ENCODE data around the gene BIRC6.
"Not testable (repeated sequence)": the region's sequence is repeated elsewhere in the genome, so short reads cannot be mapped to it uniquely, and the experiment has no call there.

The BIRC6 gene

GRCh38 chr2:32356681-32357317 is at the start of gene BIRC6:
TSS of gene BIRC6 (plus strand) at chr2:32357023. CDS start at chr2:32357162, 139 bp downstream.
- peak; percentile 93 to 97 (median 97) for DNase-seq (ENCODE audit: low read depth in 3 of 3)

GRCh38 chr2:32310577-32310976 is 46.2 kb upstream of the BIRC6 start:
- no peak for DNase-seq (ENCODE audit: low read depth in 3 of 3)

GRCh38 chr2:32314886-32315285 is 41.9 kb upstream of the BIRC6 start:
- no peak for DNase-seq (ENCODE audit: low read depth in 3 of 3)

DNA sequence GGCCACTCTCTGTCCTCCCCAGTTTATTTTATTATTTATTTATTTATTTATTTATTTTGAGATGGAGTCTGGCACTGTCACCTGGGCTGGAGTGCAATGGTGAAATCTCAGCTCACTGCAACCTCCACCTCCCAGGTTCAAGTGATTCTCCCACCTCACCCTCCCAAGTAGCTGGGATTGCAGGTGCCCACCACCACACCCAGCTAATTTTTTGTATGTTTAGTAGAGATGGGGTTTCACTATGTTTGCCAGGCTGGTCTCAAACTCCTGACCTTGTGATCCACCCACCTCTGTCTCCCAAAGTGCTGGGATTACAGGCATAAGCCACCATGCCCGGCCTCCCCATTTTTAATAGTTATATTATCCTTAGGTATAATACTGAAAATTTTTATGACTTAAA is 28.1 kb upstream of the BIRC6 start:
- DNase-seq (ENCODE audit: low read depth in 3 of 3): not testable (repeated sequence)

- DNase-seq (ENCODE audit: low read depth in 3 of 3): not testable (repeated sequence)
These were observed 27.4 kb upstream of the BIRC6 start for GRCh38 chr2:32329180-32329980.

GRCh38 chr2:32330136-32330535 is 26.7 kb upstream of the BIRC6 start:
- no peak for DNase-seq (ENCODE audit: low read depth in 3 of 3)

DNA sequence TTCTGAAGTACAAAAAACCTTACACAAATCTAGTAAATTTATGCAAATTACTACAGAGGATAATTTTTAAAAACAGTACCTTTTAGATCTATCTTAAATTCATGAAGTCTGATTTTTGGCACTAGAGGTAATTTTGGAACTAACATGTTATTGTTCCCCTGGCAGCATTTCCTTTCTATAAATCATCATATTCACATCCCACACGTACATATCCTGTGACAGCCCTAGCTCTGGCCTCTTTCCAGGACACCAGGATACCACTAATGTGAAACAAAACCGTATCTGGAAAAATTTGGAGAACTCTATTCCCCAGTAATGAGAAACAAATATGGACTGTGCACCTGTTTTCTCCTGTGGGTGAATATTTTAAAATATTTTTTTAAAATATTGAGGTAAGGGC is 14.0 kb upstream of the BIRC6 start:
- no peak for DNase-seq (ENCODE audit: low read depth in 3 of 3)

DNA sequence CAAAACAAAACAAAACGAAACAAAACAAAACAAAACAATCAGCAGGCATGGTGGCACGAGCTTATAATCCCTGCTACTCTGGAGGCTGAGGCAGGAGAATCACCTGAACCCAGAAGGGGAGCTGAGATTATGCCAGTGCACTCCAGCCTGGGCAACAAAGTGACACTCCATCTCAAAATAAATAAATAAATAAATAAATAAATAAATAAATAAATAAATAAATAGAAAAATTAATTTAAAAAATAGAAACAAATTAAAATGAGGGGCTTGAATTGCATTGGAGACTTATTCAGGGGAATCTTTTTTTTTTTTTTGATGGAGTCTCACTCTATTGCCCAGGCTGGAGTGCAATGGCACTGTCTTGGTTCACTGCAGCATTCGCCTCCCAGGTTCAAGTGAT is 6.0 kb upstream of the BIRC6 start:
- DNase-seq (ENCODE audit: low read depth in 3 of 3): not testable (repeated sequence)

GRCh38 chr2:32355976-32356680 is 695 bp upstream of the BIRC6 start:
- no peak for DNase-seq (ENCODE audit: low read depth in 3 of 3)

DNA sequence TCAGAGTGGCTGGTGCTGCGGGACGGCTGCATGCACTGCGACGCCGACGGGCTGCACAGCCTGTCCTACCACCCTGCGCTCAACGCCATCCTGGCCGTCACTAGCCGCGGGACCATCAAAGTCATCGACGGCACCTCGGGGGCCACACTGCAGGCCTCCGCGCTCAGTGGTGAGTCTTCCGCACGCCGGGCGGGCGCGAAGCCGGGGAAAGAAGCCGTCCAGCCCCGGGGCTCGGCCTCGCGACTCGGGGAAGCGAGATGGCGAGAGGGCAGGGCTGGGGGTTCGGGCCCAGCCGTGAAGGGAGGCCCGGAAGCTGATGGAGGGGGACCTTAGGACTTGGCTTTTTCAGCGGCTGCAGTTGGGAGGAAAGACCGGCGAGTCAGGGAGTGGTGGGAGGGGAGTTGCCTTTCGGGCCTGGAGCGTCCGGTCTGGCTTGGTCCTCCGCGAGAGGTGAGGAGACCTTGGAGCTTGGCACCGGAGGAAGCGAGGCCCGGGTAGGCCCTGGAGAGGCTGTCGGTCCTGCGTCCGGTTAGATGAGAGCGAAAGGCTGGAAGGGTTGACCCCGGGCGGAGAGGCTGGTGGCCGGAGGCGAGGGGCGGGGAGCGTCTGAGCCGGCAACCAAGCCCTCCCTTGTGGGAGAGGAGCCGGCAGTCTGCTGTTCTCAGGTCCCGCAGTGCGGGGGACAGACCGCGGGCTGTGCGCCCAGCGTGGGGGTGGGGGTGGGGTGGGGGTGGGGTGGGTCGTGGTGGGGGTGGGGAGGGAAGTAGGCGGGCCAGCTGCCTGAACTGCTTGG is 691 bp downstream of the BIRC6 start:
- peak in 2 of 3 experiments; percentile 9 to 37 for DNase-seq (ENCODE audit: low read depth in 3 of 3)

GRCh38 chr2:32358111-32358482 is 1.3 kb downstream of the BIRC6 start:
- DNase-seq (ENCODE audit: low read depth in 3 of 3): no peak

- DNase-seq (ENCODE audit: low read depth in 3 of 3): no peak
These were observed 3.6 kb downstream of the BIRC6 start for GRCh38 chr2:32360416-32360815.

GRCh38 chr2:32362997-32363396 is 6.2 kb downstream of the BIRC6 start:
- DNase-seq (ENCODE audit: low read depth in 3 of 3): not testable (repeated sequence)

DNA sequence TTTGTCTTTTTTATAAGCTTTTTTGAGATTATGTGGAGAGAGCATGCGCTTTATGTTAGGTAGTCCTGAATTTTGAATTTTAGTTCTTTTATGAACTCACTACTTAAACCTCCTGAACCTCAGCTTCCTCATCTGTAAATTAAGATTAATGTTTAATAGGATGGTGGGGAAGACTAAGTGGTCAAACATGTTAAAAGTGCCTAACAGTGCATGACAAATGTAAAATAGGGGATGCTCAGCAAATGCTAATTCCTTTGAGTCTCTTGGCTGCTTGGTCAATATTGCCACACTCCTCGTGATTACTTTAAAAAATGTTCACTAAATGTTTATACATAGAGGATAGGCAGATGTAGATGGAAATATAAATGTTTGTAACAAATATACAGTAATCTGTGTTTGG is 6.8 kb downstream of the BIRC6 start:
- no peak for DNase-seq (ENCODE audit: low read depth in 3 of 3)

GRCh38 chr2:32364290-32364689 is 7.5 kb downstream of the BIRC6 start:
- DNase-seq (ENCODE audit: low read depth in 3 of 3): not testable (repeated sequence)

GRCh38 chr2:32365679-32366078 is 8.9 kb downstream of the BIRC6 start:
- DNase-seq (ENCODE audit: low read depth in 3 of 3): not testable (repeated sequence)

DNA sequence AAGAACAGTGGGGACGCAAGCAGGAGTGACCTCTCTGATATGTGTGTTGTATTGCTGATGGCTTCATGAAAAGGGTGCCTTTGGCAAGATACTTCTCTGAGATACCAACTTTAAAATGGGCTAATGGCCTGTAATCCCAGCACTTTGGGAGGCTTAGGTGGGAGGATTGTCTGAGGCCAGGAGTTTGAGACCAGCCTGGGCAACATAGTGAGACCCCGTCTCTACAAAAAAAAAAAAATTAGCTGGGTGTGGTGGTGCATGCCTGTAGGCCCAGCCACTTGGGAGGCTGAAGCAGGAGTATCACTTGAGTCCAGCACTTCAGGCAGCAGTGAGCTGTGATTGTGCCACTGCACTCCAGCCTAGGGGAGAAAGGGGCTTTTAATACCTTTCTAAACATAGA is 9.8 kb downstream of the BIRC6 start:
- DNase-seq (ENCODE audit: low read depth in 3 of 3): no peak

- no peak for DNase-seq (ENCODE audit: low read depth in 3 of 3)
These were observed 12.4 kb downstream of the BIRC6 start for GRCh38 chr2:32369222-32369621.

DNA sequence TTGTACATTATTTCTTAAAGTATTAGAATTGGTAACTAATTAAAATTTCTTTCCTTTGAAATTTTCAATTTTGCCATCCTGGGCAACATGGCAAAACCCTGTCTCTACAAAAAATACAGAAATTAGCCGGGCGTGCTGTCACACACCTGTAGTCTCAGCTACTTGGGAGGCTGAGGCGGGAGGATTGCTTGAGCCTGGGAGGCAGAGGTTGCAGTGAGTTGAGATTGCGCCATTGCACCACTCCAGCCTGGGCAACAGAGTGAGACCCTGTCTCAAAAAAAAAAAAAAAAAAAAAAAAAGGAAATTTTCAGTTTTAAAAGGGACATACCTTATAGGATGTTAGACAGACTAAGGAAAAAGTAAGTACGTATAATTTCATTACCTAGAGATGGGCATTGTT is 14.1 kb downstream of the BIRC6 start:
- not testable (repeated sequence) for DNase-seq (ENCODE audit: low read depth in 3 of 3)

GRCh38 chr2:32372519-32373182 is 15.8 kb downstream of the BIRC6 start:
- DNase-seq (ENCODE audit: low read depth in 3 of 3): no peak

GRCh38 chr2:32375228-32375892 is 18.5 kb downstream of the BIRC6 start:
- DNase-seq (ENCODE audit: low read depth in 3 of 3): no peak
